ENCODE data around the gene GDNF.

DNA sequence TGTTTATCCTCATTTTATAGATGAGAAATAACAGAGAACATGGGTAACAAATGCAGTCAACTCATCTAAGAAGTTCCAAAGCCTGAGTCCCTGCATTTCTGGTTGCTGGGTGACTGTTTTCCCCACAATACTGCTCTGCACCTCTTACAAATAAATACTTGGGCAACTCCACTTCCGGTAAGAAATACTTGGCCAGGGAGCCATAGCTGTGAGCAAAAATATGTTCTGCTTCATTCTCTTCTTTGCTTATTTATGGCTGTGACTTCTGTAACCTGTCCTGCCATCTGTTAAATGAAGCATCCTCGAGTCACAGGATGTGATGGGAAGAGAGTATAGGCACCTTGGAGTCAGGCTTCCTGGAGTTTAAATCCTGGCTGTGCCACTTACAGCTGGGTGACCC is 49.9 kb downstream of the GDNF start:
- TF ChIP-seq, protein P1, sequence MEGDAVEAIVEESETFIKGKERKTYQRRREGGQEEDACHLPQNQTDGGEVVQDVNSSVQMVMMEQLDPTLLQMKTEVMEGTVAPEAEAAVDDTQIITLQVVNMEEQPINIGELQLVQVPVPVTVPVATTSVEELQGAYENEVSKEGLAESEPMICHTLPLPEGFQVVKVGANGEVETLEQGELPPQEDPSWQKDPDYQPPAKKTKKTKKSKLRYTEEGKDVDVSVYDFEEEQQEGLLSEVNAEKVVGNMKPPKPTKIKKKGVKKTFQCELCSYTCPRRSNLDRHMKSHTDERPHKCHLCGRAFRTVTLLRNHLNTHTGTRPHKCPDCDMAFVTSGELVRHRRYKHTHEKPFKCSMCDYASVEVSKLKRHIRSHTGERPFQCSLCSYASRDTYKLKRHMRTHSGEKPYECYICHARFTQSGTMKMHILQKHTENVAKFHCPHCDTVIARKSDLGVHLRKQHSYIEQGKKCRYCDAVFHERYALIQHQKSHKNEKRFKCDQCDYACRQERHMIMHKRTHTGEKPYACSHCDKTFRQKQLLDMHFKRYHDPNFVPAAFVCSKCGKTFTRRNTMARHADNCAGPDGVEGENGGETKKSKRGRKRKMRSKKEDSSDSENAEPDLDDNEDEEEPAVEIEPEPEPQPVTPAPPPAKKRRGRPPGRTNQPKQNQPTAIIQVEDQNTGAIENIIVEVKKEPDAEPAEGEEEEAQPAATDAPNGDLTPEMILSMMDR (IDR thresholded peaks at IDR 0.05 in 4 of 5, conservative IDR thresholded peaks at IDR 0.05 in 1 of 5), result no peak
- TF ChIP-seq POLR2A (IDR thresholded peaks at IDR 0.05), result no peak

Data from gastrocnemius medialis (tissue), 4 donors.